GM12865 (cell line): ENCODE results near the gene EIPR1.

Experiments used
- DNase-seq: peaks from one replicate; pipeline ENCODE4 v3.0.0; 2010; ENCODE audit warnings: low read depth
- H3K4me3 ChIP-seq: 2 replicates; pipeline ENCODE4 v1.5.1; 2011; ENCODE audit warnings: mild to moderate bottlenecking, low read depth, low read length, control low read depth
- CTCF ChIP-seq: IDR thresholded peaks from 2 replicates; pipeline ENCODE4 v1.5.1; 2011; ENCODE audit warnings: low read length, control low read depth, low read depth, inconsistent platforms; ENCODE audit not compliant: insufficient read depth; ENCODE audit errors: missing control alignments

The EIPR1 gene

DNA sequence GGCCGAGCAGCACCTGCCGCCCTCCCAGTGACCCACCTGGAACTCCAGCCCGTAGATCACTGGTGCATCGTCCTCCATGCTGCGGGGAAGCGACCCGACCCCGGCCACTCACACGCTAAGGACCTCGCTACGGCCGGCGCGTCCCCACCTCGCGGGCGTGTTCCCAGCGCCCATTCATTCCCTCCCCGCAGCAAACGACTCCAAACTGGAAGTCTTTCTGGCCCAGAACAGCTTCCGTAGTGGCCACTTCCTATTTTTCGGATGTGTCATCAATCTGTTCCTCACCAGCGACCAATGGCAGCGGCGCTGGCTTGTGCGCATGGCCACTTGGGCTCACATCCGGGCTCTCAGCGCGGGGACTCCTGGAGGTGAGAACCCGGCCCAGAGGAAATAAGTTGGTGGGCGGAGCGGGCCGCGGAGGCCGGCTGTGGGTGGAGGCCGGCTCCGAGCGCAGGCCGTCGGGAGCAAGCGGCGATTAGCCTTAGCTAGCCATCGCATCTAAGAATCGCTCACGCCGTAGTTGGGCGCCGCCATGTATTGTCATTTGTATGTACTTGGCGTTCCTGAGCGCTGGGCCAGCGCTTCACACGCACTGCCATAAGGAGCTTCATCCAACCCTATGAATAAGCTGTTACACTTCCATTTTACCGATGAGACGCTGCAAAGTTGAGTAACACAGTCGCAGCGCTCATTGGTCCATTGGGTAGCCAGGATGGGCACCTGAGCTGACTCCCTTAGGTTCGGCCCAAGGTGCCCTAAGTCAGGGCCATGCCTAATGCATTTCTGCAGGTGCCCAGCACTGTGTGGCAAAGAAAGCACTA, at the start of gene EIPR1:
Gene EIPR1, minus strand, starts transcription at position 207 of the 821 bp plus-strand sequence. Its CDS starts 129 bp downstream, at position 78.
- H3K4me3 ChIP-seq = peak within 1 kb of the TSS; percentile 92
- DNase-seq = peak; percentile 99
- TF ChIP-seq CTCF = no peak

GRCh38 chr2:3427272-3427671, 49.7 kb upstream of the EIPR1 start:
- peak; percentile 87 for DNase-seq

GRCh38 chr2:3426615-3427014, 49.0 kb upstream of the EIPR1 start:
- no peak overlapping the region for H3K4me3 ChIP-seq
- DNase-seq = no peak
- TF ChIP-seq CTCF = no peak

More at GRCh38 chr2:3427272-3427671, 49.7 kb upstream of the EIPR1 start:
- no peak for TF ChIP-seq CTCF
- H3K4me3 ChIP-seq = no peak overlapping the region

DNA sequence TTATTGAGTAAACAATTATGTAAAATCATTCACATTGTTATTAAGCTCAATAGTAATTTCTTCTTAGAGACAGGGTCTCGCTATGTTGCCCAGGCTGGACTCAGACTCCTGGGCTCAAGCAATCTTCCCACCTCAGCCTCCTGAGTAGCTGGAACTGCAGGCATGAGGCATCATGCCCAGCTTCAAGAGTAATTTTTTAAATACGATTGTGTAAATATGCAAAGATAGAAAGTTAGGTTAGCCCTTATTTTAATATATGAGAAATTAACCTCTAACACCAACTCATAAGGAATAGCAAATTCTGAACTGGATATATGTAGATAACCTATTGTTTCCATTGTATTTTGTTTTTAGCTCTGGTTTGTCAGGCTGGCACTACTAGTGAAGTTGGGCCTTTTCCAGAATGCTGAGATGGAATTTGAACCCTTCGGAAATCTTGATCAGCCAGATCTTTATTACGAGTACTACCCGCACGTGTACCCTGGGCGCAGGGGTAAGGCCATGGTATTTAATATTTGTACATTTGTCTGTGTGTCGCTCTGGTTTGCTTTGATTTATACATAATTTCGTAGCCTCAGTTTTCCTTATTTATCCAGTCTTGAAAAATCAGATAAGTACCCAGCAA, 46.7 kb upstream of the EIPR1 start:
- no peak for DNase-seq
- no peak overlapping the region for H3K4me3 ChIP-seq
- no peak for TF ChIP-seq CTCF

GRCh38 chr2:3423492-3424170, 46.0 kb upstream of the EIPR1 start:
- peak; percentile 95 for TF ChIP-seq CTCF
- peak; percentile 62 for DNase-seq
- H3K4me3 ChIP-seq = no peak overlapping the region

DNA sequence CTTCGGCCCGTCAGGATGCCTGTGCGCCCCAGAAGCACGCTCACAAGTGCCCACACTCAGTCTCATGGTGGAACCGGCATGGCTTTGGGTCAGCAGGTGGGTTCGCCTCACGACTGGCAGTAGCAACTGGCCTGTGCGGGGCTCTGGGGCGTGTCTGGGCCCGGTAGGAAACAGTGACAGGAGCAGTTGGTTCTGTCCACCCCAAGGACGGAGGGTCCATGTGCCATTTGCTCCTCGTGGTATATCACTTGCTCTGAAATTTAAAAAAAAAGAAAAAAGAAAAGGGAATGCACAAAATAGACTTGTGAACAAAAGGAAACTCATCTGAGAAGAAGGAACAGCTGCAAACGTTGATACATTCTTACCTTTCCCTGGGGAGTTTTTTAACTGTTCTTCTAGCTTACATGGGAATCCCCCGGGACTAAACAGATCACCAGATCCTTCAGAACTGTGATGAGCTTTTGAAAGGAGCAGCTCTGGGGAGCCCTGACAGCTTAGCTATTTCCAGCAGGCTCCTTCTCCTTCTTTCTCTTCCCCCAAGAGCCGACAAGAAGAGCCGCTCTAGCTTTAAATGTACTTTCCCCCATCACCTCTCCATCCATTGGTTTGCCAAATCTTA, 44.7 kb upstream of the EIPR1 start:
- H3K4me3 ChIP-seq = no peak overlapping the region
- no peak for TF ChIP-seq CTCF
- peak; percentile 64 for DNase-seq
